GM12878 (cell line): ENCODE results near the gene ADM.

ENCODE experiments used
- CEBPB ChIP-seq, 2 experiments: fragments of 150-350 bp in 1 of 2; IDR thresholded peaks; 2 replicates each; pipeline ENCODE4 v1.6.1; 2012 to 2014; ENCODE audit warnings: low read depth in 2 of 2, low read length in 2 of 2, borderline replicate concordance in 1 of 2, inconsistent platforms in 1 of 2
- CTCF ChIP-seq, 3 experiments: IDR thresholded peaks in 2 of 3; conservative IDR thresholded peaks in 1 of 3; 2 replicates each; pipeline ENCODE4 v1.5.1; 2011; ENCODE audit warnings: low read depth in 3 of 3, low read length in 3 of 3, mild to moderate bottlenecking in 3 of 3, control low read depth in 2 of 3, moderate library complexity in 2 of 3, inconsistent platforms in 1 of 3, mixed read lengths in 1 of 3; ENCODE audit not compliant: control insufficient read depth in 2 of 3, insufficient read depth in 1 of 3; ENCODE audit errors: extremely low read depth in 1 of 3
- EP300 ChIP-seq, 2 experiments: fragments of 150-350 bp in 1 of 2; IDR thresholded peaks; 2 replicates each; pipeline ENCODE4 v1.6.1; 2011 to 2012; ENCODE audit warnings: low read depth in 2 of 2, low read length in 2 of 2, borderline replicate concordance in 1 of 2, improper control_type of control experiment in 1 of 2, inconsistent platforms in 1 of 2; ENCODE audit not compliant: control insufficient read depth in 1 of 2
- GABPA ChIP-seq: IDR thresholded peaks from 2 replicates; pipeline ENCODE4 v1.6.1; 2014; ENCODE audit warnings: antibody characterized with exemption, low read depth, mild to moderate bottlenecking, inconsistent platforms
- GATAD2B ChIP-seq: fragments of 450-650 bp; conservative IDR thresholded peaks from 2 replicates; pipeline ENCODE4 v1.6.1; 2017; ENCODE audit warnings: low read depth, mild to moderate bottlenecking, moderate library complexity
- MXI1 ChIP-seq: fragments of 150-350 bp; IDR thresholded peaks from 2 replicates; pipeline ENCODE4 v1.6.1; 2011; ENCODE audit warnings: low read depth, mild to moderate bottlenecking, inconsistent platforms, low read length, improper control_type of control experiment
- NR2C2 ChIP-seq: IDR thresholded peaks from 2 replicates; pipeline ENCODE4 v1.6.1; 2011; ENCODE audit warnings: borderline replicate concordance, low read depth; ENCODE audit not compliant: control insufficient read depth, insufficient read length
- USF1 ChIP-seq: IDR thresholded peaks from 2 replicates; pipeline ENCODE4 v1.6.1; 2011; ENCODE audit warnings: borderline replicate concordance, low read depth, mild to moderate bottlenecking, moderate library complexity, mixed read lengths, low read length; ENCODE audit not compliant: insufficient read depth; ENCODE audit errors: extremely low read length

- TF ChIP-seq CTCF (IDR thresholded peaks at IDR 0.05 in 2 of 3, conservative IDR thresholded peaks at IDR 0.05 in 1 of 3; ENCODE audit: control insufficient read depth in 2 of 3, extremely low read depth in 1 of 3, insufficient read depth in 1 of 3, low read depth in 3 of 3, low read length in 3 of 3) (no peak), GATAD2B (no peak), MXI1 (no peak), EP300 (IDR thresholded peaks at IDR 0.05; ENCODE audit: borderline replicate concordance in 1 of 2, control insufficient read depth in 1 of 2, low read depth in 2 of 2, low read length in 2 of 2) (no peak), NR2C2 (no peak), GABPA (no peak), USF1 (no peak), CEBPB (IDR thresholded peaks at IDR 0.05; ENCODE audit: borderline replicate concordance in 1 of 2, low read depth in 2 of 2, low read length in 2 of 2) (no peak)
Observed at GRCh38 chr11:10263929-10264328, 40.9 kb upstream of the ADM start.
